T-helper 1 cell treated with Interleukin-12 subunit alpha and Interleukin-12 subunit beta and Interleukin-4 antibody, amounts not matched to agents 30 ng/mL and 1 ng/mL, for 36 hours (primary cell): Measurements from ENCODE around the gene C1RL. TPM values are rescaled to one million over a fixed set of nuclear protein-coding genes. Genes with fewer than 3 reads are reported as not detected.

Source experiments
- intact Hi-C: fragments of 100-400 bp; cut with micrococcal nuclease; formaldehyde crosslinking; loops from one replicate; pipeline ENCODE4 v1.15.1; 2024
- total RNA-seq: library from RNA; stranded (reverse); gene quantifications from 2 replicates; pipeline ENCODE4 v1.2.3, GENCODE V29; 2022

Gene C1RL
- total RNA-seq, 1 donor from 2014 or later = 33.3 TPM

- intact Hi-C loops = no loop called here
Measured at GRCh38 chr12:7116916-7117315, 7.9 kb upstream of the C1RL start.

- intact Hi-C loops = no loop called here
Measured at GRCh38 chr12:7116196-7116595, 7.2 kb upstream of the C1RL start.

GRCh38 chr12:7114851-7115250, 5.8 kb upstream of the C1RL start:
- intact Hi-C loops = no loop called here

- intact Hi-C loops = no loop called here
Measured at GRCh38 chr12:7114008-7114407, 5.0 kb upstream of the C1RL start.

- intact Hi-C loops = loop anchor here (1.0 kb wide), 8 partner anchors 17 to 261 kb away; partner anchors contain the start of genes C12orf57, CLSTN3, EMG1 and LPCAT3
Measured at GRCh38 chr12:7113389-7113871, 4.4 kb upstream of the C1RL start.

- intact Hi-C loops = no loop called here
Measured at GRCh38 chr12:7112041-7112440, 3.0 kb upstream of the C1RL start.

- intact Hi-C loops = no loop called here
Measured at GRCh38 chr12:7110661-7111060, 1.6 kb upstream of the C1RL start.

GRCh38 chr12:7109572-7109920, 532 bp upstream of the C1RL start:
- intact Hi-C loops = loop anchor here (1.0 to 5.0 kb wide), 6 partner anchors 17 to 502 kb away; partner anchors contain the start of genes C12orf57, C1R, CHD4 and CLSTN3

- intact Hi-C loops = loop anchor here (1.0 to 5.0 kb wide), 5 partner anchors 80 to 501 kb away; partner anchors contain the start of genes CHD4, EMG1 and PHB2
Measured at GRCh38 chr12:7108003-7108795, 815 bp downstream of the C1RL start.

GRCh38 chr12:7107636-7108002, 1.4 kb downstream of the C1RL start:
- intact Hi-C loops = loop anchor here (1.0 to 5.0 kb wide), 5 partner anchors 81 to 500 kb away; partner anchors contain the start of genes CHD4, EMG1 and PHB2

- intact Hi-C loops = loop anchor here (5.0 kb wide), 1 partner anchor 500 kb away; the partner anchor contains the start of gene CHD4
Measured at GRCh38 chr12:7107181-7107580, 1.8 kb downstream of the C1RL start.

GRCh38 chr12:7106082-7106481, 2.9 kb downstream of the C1RL start:
- intact Hi-C loops = loop anchor here (5.0 kb wide), 1 partner anchor 499 kb away; the partner anchor contains the start of gene CHD4

GRCh38 chr12:7103837-7104584, 5.0 kb downstream of the C1RL start:
- intact Hi-C loops = no loop called here

- intact Hi-C loops = no loop called here
Measured at GRCh38 chr12:7102582-7102981, 6.4 kb downstream of the C1RL start.

- intact Hi-C loops = no loop called here
Measured at GRCh38 chr12:7101694-7102131, 7.3 kb downstream of the C1RL start.

GRCh38 chr12:7101047-7101693, 7.8 kb downstream of the C1RL start:
- intact Hi-C loops = no loop called here

GRCh38 chr12:7100239-7100638, 8.8 kb downstream of the C1RL start:
- intact Hi-C loops = no loop called here

GRCh38 chr12:7099290-7099996, 9.6 kb downstream of the C1RL start:
- intact Hi-C loops = no loop called here

GRCh38 chr12:7096979-7097378, 12.0 kb downstream of the C1RL start:
- intact Hi-C loops = no loop called here

GRCh38 chr12:7096006-7096932, 12.7 kb downstream of the C1RL start:
- intact Hi-C loops = no loop called here
